CD1c-positive myeloid dendritic cell (primary cell): Measurements from ENCODE around the gene DNAH3.
"Not testable (repeated sequence)": the region's sequence is repeated elsewhere in the genome, so short reads cannot be mapped to it uniquely, and the experiment has no call there.

Source experiments
- DNase-seq: peaks from one replicate; pipeline ENCODE4 v3.0.0-alpha.2; 2016; ENCODE audit errors: extremely low spot score

Gene DNAH3

GRCh38 chr16:21075252-21075651, 75.4 kb downstream of the DNAH3 start:
- DNase-seq, result no peak

GRCh38 chr16:21072976-21073375, 77.7 kb downstream of the DNAH3 start:
- DNase-seq, result no peak

GRCh38 chr16:21071741-21072140, 78.9 kb downstream of the DNAH3 start:
- DNase-seq, result no peak

- DNase-seq, result no peak
These were observed 80.1 kb downstream of the DNAH3 start for GRCh38 chr16:21070564-21070963.

GRCh38 chr16:21069986-21070385, 80.7 kb downstream of the DNAH3 start:
- no peak for DNase-seq

GRCh38 chr16:21064203-21064602, 86.4 kb downstream of the DNAH3 start:
- no peak for DNase-seq

- not testable (repeated sequence) for DNase-seq
These were observed 87.3 kb downstream of the DNAH3 start for GRCh38 chr16:21063314-21063713.

- no peak for DNase-seq
These were observed 90.6 kb downstream of the DNAH3 start for GRCh38 chr16:21060027-21060510.

GRCh38 chr16:21057875-21058274, 92.8 kb downstream of the DNAH3 start:
- no peak for DNase-seq

- no peak for DNase-seq
These were observed 94.2 kb downstream of the DNAH3 start for GRCh38 chr16:21056396-21056795.

- not testable (repeated sequence) for DNase-seq
These were observed 94.9 kb downstream of the DNAH3 start for GRCh38 chr16:21055738-21056137.

GRCh38 chr16:21053590-21053989, 97.1 kb downstream of the DNAH3 start:
- DNase-seq, result no peak

- not testable (repeated sequence) for DNase-seq
These were observed 102.3 kb downstream of the DNAH3 start for GRCh38 chr16:21048091-21048912.

GRCh38 chr16:21038197-21038596, 112.4 kb downstream of the DNAH3 start:
- DNase-seq, result no peak

GRCh38 chr16:21037736-21038135, 112.9 kb downstream of the DNAH3 start:
- DNase-seq, result no peak

- DNase-seq, result no peak
These were observed 113.5 kb downstream of the DNAH3 start for GRCh38 chr16:21037168-21037567.

GRCh38 chr16:21036471-21036870, 114.2 kb downstream of the DNAH3 start:
- DNase-seq, result no peak

- DNase-seq, result no peak
These were observed 116.9 kb downstream of the DNAH3 start for GRCh38 chr16:21033704-21034103.

GRCh38 chr16:21033264-21033663, 117.4 kb downstream of the DNAH3 start:
- DNase-seq, result no peak

- DNase-seq, result no peak
These were observed 121.9 kb downstream of the DNAH3 start for GRCh38 chr16:21028728-21029127.

- no peak for DNase-seq
These were observed 123.8 kb downstream of the DNAH3 start for GRCh38 chr16:21026846-21027245.

- DNase-seq, result no peak
These were observed 127.0 kb downstream of the DNAH3 start for GRCh38 chr16:21023509-21024202.

- no peak for DNase-seq
These were observed 129.3 kb downstream of the DNAH3 start for GRCh38 chr16:21021316-21021715.
